MG63 (cell line): Measurements from ENCODE around the gene AFTPH. TPM values are rescaled to one million over a fixed set of nuclear protein-coding genes. Genes with fewer than 3 reads are reported as not detected.
A peak's percentile ranks its signal among the peaks of the same experiment; 100 is the strongest.

Experiments
- DNase-seq: peaks from one replicate; pipeline ENCODE4 v3.0.0-alpha.2; 2020
- H3K27me3 ChIP-seq: fragments of 250-450 bp; sonication (Bioruptor Pico); 2 replicates; pipeline ENCODE4 v1.5.1; 2020; ENCODE audit warnings: mild to moderate bottlenecking, moderate library complexity
- H3K36me3 ChIP-seq: fragments of 250-450 bp; sonication (Bioruptor Pico); 2 replicates; pipeline ENCODE4 v1.5.1; 2020; ENCODE audit warnings: mild to moderate bottlenecking, moderate library complexity
- H3K4me3 ChIP-seq: fragments of 250-450 bp; sonication (Bioruptor Pico); 2 replicates; pipeline ENCODE4 v1.5.1; 2020; ENCODE audit warnings: mild to moderate bottlenecking, moderate library complexity
- H3K9me3 ChIP-seq: fragments of 250-450 bp; sonication (Bioruptor Pico); 2 replicates; pipeline ENCODE4 v1.5.1; 2020; ENCODE audit warnings: mild to moderate bottlenecking, moderate library complexity
- total RNA-seq: library from RNA; depleted of rRNA; stranded (reverse); fragments of >200 nt; shearing (Covaris generic); gene quantifications from 2 replicates; pipeline ENCODE4 v1.2.3, GENCODE V29; 2014; ENCODE audit warnings: low replicate concordance

AFTPH gene
- total RNA-seq, 1 experiment from 2014 or later = 16.0 TPM

DNA sequence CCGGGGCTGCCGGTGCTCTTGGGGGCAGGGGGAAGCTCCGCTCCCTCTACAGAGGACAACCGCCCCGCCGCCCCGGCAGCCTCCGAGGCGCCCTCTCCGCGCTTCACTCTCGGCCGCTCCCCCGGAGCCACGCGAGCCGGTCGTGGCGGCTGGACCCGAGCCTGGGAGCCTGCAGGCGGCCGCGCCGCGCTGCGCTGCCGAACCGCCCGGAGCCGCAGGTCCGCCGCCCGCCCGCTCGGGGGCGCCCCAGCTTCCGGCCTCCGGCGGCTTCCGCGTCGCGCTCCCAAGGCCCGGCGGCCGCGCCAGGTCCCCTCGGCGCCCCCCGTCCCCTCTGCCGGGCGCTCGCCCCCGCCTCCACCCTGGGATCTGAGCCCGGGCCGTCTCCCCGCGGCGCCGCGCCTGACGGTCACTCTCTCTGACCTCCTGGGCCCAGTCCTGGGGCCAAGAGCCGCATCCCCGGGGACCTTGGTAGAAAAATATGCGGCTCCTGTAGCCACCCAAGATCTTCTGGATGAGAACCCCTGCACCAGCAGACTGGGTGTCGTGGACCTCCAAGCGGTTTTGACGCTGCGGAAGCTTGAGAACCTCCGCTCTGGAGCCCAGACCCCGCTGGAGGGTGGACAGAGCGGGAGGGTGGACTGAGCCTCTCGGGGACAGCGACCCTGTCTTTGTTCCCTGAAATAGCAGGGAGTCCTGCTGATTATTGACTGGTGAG, 85.3 kb downstream of the AFTPH start:
- no peaks in the 10 kb centered on the region for H3K36me3 ChIP-seq
- H3K27me3 ChIP-seq = no peaks in the 10 kb centered on the region
- DNase-seq = peak; percentile 61
- no peaks in the 10 kb centered on the region for H3K9me3 ChIP-seq
- peak overlapping the region; percentile 40 for H3K4me3 ChIP-seq

DNA sequence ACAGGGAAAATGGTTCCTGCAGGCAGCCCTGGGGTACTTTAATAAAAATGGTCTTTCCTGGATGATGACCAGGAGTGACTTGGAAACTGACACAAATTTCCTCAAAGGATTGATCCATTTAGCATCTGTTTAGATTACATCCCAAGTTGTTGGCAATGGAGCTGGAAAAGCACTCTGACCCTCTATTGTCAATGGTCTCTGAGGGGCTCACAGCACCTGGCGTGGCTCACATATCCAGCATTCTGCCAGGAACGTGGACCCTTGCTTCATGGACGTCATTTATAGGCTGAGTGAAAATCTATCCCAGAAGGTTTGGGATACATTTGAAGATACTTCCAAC, 85.8 kb downstream of the AFTPH start:
- no peaks in the 10 kb centered on the region for H3K27me3 ChIP-seq
- no peaks in the 10 kb centered on the region for H3K9me3 ChIP-seq
- no peak for DNase-seq
- H3K4me3 ChIP-seq = peak overlapping the region; percentile 40; the same call in 1 of the 2 replicates
- no peaks in the 10 kb centered on the region for H3K36me3 ChIP-seq

DNA sequence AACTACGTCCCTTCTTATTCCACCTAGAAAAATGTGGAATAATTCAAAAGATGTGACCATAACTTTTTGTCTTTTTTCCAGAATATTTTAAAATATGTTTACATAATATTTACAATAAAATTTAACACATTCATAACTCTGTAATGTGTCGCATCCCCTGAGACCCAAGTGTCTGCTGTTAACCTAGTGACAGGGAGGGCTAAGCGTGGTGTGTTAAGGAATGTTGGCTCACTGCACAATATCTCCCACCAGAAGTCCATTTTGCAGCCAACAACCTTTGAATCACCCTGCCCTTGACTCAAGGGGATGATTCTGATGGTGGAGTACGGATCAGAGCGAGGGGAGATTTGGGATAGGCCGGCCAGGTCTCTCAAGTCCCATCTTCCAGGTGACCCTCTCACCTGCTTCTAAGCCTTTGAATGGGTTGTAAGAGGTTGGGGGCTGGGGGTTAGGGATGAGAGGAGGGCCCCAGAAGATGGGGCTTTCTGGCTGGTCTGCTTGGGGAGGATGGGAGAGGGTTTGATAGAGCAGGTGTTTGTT, 86.3 kb downstream of the AFTPH start:
- Histone ChIP-seq H3K9me3 (no peaks in the 10 kb centered on the region), H3K4me3 (no peak overlapping the region), H3K36me3 (no peaks in the 10 kb centered on the region), H3K27me3 (no peaks in the 10 kb centered on the region)
- peak; percentile 18 for DNase-seq

DNA sequence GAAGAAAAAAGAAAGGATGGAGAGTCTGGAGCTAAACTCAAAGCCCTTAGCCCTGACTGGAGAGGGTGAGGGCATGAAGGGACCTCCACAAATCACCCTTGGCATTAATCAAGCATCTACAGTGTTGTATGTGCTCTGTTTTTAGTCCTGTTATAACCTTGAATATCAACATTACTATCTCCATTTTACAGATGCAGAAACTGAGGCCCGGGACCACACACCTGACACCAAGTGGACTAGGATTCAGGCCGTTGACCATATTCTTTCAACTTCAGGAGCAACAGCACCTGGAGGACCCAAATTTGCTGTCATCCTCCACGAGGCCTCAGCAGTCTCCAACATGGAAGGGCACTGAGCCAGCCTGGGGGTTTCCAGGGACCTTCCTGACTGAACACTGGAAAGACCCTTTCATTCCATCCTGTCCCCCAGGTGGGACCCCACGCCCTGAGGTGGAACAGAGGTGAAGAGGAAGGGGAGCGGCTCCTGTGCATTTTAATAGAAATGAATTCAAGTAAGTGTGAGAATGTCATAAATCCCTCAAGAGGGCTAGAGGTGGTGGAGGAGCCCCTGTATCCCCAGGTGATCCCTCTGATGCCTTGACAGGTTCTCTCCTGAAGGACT, 88.6 kb downstream of the AFTPH start:
- no peaks in the 10 kb centered on the region for H3K9me3 ChIP-seq
- H3K27me3 ChIP-seq = no peaks in the 10 kb centered on the region
- H3K36me3 ChIP-seq = no peaks in the 10 kb centered on the region
- H3K4me3 ChIP-seq = no peak overlapping the region
- no peak for DNase-seq

DNA sequence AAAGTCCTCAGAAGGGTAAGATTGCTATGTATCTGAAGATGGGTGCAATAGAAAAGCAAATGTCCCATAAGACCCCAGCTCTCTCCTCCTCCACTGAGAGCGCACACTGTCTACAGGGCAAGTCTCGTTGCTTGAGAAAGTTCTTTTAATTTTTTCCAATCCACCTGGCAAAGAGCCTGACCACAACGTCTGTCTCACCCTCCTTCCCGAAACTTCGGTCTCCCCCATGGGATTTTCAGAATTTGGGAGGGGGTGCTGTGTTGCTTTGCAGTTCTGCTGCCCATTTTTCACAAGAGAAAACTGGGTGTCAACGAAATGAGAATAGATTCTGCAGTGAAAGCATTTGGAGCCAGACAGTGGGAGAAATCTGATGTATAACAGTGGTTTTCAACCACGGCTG, 89.1 kb downstream of the AFTPH start:
- H3K27me3 ChIP-seq = no peaks in the 10 kb centered on the region
- no peaks in the 10 kb centered on the region for H3K36me3 ChIP-seq
- no peaks in the 10 kb centered on the region for H3K9me3 ChIP-seq
- H3K4me3 ChIP-seq = no peak overlapping the region
- no peak for DNase-seq

DNA sequence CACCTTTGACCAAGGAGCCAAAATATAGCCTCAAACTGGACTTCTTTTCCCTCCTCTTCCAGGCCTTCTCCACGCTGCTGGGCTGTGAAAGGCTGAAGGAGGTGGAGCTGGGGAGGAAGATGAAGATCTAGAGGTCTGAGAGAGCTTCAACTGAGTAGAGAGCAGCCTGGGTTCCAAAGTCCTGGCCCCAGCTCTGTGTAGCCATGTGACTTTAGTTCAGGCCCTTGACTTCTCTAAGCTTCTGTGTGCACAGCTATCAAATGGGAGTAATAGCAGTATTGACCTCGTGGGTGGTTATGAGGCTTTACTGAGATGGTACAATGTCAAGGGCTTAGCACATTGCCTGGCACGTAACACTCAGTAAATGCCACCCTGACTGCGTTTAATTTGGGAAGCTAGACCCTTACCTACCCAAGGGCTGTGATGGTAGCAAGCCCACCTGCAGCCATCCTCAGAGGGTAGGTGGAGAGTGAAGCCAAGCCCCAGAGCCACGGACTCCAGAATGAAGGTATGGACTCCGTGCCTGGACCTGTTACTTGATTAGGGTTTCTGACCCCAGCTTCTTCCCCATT, 91.2 kb downstream of the AFTPH start:
- Histone ChIP-seq H3K36me3 (no peaks in the 10 kb centered on the region), H3K4me3 (no peak overlapping the region), H3K9me3 (no peaks in the 10 kb centered on the region), H3K27me3 (no peaks in the 10 kb centered on the region)
- DNase-seq = no peak

DNA sequence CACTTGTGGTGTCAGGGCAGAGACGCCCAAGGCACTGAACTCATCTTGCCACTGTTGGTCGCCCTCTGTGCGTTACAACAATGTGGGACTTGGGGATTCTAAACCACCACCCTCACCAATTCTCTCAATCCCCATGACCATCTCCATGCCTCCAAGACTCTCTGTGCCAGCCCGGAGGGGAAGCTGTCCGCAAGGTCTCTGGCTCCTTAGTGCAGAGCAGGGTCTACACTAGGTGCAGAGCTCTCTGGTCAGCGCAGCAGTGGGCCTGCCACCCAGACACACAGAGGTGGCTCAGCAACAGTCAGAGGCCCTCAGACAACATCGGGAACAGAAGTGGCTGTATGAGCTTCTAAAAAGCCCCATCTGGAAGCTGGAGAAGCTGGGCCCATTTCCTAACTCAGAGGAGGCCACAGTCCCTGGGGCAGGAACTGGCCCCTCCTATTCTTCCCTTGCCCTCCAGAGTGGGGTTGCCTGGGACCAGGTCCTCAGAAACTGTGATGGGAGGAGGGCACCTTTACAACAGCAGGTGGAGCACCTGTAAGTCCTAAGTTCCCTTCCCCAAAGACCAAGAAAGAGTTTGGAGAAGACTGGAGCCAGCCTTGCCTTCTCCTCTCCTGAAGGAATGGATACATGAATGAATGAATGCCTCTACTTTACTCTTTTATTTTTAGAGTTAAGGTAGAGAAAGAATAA, 91.9 kb downstream of the AFTPH start:
- no peak for DNase-seq
- Histone ChIP-seq H3K9me3 (no peaks in the 10 kb centered on the region), H3K4me3 (no peak overlapping the region), H3K27me3 (no peaks in the 10 kb centered on the region), H3K36me3 (no peaks in the 10 kb centered on the region)

DNA sequence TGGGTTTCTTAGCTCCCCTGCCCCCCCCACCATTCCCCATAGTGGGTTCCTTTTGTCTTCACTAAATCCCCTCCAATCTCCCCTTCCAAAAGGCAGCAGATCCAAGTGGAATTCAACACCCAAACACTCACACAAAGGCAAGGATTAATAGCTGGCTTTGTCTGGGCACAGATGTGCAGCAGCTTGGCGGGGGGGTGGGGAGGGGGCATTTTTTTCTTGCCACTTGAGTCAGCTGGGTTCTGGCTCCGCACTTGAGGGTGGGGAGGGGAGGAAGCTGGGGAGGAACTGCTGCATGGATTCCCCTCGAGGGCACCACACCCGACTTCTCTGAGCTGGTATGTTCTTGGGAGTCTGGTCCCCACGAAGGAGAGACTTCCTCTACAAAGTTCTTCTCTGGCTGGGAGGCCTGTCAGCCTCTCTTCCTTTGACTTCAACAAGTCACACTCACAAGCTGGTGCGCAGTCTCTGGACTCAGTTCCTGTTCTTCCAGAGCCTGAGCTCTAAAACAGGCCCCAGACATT, 93.6 kb downstream of the AFTPH start:
- Histone ChIP-seq H3K27me3 (no peaks in the 10 kb centered on the region), H3K36me3 (no peaks in the 10 kb centered on the region), H3K4me3 (no peak overlapping the region), H3K9me3 (no peaks in the 10 kb centered on the region)
- no peak for DNase-seq

DNA sequence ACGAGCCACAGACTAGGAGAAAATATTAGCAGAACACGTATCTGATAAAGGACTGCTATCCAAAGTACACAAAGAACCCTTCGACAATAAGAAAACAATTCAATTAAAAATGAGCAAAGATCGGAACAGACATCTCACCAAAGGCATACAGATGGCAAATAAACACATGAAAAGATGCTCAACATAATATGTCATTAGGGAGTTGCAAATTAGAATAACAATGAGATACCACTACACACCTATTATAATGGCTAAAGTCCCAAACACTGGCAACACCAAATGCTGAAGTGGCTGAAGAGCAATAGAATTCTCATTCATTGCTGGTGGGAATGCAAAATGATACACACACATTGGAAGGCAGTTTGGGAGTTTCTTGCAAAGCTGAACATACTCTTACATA, 96.5 kb downstream of the AFTPH start:
- Histone ChIP-seq H3K27me3 (no peaks in the 10 kb centered on the region), H3K9me3 (no peaks in the 10 kb centered on the region), H3K36me3 (no peaks in the 10 kb centered on the region), H3K4me3 (no peak overlapping the region)
- no peak for DNase-seq

DNA sequence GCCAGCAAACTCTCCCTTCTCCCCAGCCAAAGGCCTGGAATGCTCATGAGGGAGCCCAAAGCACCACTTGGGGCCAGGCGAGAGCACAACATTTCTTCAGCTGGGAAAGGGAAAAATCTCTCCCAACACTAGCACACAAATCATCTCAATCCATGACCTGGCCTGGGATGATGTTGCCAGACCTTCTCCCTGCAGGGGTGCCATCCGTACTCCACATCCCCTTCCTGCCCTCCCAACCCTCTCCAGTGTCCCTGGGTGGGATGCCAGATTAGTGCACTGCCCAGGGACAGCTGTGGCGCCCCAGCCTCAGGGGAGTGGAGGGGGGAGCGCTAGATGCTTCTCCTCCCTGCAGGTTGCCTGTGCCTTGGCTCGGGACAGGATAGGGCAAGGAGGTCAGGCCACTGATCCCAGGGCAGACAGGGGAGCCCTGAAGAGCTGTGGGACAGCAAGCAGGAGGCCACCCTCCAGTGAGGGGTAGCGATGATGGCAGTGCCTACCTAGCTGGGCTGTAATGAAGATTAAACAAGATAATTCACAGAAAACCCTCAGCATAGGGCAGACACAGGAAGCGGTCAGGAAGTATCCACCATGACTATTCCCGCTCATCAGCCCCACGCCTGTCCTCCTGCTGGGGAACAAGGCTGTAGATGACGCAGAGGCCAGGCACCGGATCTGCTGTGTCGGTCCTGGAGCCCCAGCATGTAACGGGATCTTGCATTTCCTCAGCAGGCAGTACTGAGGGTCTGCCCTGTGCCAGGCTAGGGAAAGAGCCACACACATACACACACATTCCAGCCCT, 98.5 kb downstream of the AFTPH start:
- Histone ChIP-seq H3K4me3 (no peak overlapping the region), H3K36me3 (no peaks in the 10 kb centered on the region), H3K9me3 (no peaks in the 10 kb centered on the region), H3K27me3 (no peaks in the 10 kb centered on the region)
- no peak for DNase-seq

DNA sequence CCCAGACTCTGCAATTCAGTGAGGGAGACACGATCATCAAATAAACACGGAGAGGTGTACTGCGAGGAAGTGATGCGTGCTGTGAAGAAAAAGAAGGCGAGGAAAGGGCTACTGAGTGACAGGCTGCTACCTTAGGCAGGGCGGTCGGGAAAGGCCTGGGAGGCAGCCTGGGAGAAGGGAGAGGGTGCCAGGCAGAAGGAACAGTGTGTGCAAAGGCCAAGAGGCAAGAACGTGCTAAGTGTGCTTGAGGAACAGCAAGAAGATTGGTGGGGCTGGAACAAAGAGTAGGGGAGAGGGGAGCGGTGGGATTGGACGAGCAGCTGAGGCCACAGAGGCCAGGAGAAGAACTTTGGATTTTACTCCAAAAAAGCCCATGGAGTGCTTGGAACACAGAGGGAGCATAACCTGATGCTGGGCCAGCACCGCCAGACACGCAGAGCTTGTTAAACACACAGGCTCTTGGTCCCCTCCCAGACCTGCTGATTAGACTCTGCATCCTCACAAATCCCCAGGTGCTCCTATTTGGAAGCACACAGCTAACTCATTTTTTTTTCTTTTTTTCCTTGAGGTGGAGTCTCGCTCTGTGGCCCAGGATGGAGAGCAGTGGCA, 99.2 kb downstream of the AFTPH start:
- DNase-seq = no peak
- H3K27me3 ChIP-seq = no peaks in the 10 kb centered on the region
- no peak overlapping the region for H3K4me3 ChIP-seq

DNA sequence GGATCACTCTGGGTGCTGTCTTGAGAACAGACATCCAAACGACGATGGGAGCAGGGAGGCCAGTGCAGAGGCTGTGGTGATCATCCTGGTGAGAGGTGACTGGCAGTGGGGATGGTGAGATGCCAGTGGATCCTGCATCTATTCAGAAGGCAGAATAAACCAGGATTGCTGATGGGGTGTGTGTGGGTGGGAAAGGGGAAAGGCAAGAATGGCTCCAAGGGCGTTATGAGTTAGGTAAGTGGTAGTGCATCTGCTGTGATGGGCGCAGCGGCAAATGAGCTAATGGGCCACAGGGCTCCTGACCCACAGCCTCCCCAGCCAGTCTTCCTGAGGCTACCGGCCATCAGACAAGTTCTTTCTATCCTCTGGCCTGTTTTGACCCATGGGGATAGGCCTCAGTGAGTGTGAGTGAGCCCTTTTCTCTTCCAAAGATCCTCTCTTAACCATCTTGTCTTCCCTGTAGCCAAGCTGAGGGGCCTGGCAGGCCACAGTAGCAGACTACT, 100.0 kb downstream of the AFTPH start:
- Histone ChIP-seq H3K36me3 (no peaks in the 10 kb centered on the region), H3K27me3 (no peaks in the 10 kb centered on the region), H3K9me3 (no peaks in the 10 kb centered on the region), H3K4me3 (no peak overlapping the region)
- no peak for DNase-seq

More for the DNA sequence above, 99.2 kb downstream of the AFTPH start:
- H3K9me3 ChIP-seq = no peaks in the 10 kb centered on the region
- no peaks in the 10 kb centered on the region for H3K36me3 ChIP-seq

DNA sequence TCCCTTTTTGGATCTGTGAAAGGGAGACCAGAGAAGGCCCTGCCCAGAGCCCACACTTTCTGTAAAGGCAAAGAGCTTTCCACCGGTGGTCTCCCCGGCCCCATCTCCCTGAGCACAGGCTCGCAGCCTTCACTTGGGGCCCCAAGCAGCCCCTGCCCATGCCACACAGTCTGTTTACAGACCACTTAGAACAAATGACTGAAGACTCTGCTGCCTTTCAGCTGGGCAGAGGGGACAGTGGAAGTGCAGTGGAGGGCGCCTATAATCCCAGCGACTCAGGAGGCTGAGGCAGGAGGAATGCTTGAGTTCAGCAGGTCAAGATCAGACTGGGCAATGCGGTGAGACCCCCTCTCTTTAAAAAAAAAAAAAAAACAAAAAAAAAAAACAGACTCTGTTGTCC, 100.7 kb downstream of the AFTPH start:
- no peak for DNase-seq
- no peaks in the 10 kb centered on the region for H3K27me3 ChIP-seq
- H3K36me3 ChIP-seq = no peaks in the 10 kb centered on the region
- no peaks in the 10 kb centered on the region for H3K9me3 ChIP-seq
- H3K4me3 ChIP-seq = no peak overlapping the region

DNA sequence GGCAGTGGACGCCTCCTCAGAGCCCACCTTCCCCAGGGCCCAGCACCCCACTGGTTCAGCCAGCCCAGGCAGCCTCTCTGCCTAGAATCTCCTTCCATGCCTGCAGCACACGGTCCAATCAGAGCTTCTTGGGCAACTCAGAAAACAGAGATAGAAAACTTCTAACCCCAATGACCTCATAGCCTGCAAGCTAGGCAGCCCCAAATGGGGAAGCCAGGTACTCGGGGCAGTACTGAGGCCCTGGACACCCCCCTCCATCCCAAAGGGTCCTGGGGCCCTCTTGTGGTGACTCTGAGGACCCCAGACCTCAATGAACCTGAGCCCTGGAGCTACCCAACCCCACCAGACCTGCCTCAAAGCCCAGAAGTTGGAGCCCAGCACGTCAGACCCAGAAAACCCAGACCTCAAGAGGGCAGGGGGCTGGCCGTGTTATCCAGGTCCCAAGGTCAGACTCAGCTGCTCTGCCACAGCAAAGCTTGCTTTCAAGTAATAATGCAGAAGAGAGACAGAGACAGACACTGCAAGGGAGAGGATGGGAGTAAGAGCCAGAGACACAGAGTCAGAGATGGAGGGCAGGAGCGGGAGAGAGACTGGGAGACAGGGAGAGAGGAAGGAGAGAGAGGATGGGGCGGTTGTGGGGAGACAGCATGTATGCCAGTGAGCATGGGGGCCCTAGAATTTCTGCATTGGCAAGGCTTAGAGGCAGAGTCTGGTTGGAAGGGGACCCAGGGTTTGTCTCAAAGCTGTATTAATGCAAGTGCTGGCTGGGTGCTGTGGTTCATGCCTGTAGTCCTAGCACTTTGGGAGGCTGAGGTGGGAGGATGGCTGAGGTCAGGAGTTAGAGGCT, 101.4 kb downstream of the AFTPH start:
- Histone ChIP-seq H3K27me3 (no peaks in the 10 kb centered on the region), H3K4me3 (no peak overlapping the region), H3K9me3 (no peaks in the 10 kb centered on the region), H3K36me3 (peaks cover 6% of the 10 kb centered on the region)
- DNase-seq = no peak

DNA sequence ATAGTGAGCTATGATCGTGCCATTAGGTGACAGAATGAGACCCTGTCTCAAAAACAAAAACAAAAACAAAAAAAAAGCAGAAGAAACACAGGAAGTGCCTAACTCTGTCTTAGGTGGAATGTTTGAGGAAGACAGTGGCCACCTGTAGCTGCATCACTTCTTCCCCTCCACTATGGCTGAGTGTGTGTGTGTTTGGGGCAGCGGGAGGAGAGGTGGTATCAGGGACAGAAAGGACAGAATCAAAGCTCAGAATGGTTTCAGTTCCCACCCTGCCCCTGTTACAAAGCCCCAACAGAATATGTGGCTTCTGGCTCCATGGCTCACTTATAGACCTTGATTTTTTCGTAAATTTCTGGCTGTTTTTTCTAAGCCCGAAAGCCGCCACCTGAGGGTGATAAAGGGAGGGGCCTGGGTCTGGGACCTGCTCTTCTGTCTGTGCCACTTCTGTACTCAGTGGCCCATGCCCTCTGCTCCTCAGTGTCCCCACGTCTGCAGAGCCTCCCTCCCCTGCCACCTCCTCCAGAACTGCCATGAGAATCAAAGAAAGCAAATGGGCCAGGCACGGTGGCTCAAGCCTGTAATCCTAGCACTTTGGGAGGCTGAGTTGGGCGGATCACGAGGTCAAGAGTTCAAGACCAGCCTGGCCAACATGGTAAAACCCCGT, 102.2 kb downstream of the AFTPH start:
- Histone ChIP-seq H3K4me3 (no peak overlapping the region), H3K36me3 (peaks cover 14% of the 10 kb centered on the region), H3K9me3 (no peaks in the 10 kb centered on the region), H3K27me3 (no peaks in the 10 kb centered on the region)
- no peak for DNase-seq
